ENCODE results near the gene ANKFY1.
"Not testable (repeated sequence)": the region's sequence is repeated elsewhere in the genome, so short reads cannot be mapped to it uniquely, and the experiment has no call there.

ANKFY1 gene

DNA sequence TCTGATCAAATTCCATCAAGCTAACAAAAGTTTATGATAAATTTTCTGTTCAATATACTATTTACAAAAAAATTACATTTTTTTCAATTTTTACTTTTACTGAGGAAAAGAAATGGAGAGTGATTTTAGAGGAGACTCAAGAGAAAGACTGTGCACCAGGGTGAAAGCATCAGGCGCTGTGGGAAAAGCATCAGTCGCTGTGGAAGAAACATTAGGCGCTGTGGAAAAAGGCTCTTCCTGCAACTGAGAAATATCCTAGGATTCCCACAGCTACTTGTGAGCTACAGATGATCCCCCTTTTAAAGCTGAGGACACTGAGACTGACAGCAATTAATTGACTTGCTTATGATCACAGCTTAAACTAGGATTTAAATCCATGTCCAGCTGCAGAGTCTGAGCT is 4.9 kb downstream of the ANKFY1 start:
- DNase-seq: no peak

DNA sequence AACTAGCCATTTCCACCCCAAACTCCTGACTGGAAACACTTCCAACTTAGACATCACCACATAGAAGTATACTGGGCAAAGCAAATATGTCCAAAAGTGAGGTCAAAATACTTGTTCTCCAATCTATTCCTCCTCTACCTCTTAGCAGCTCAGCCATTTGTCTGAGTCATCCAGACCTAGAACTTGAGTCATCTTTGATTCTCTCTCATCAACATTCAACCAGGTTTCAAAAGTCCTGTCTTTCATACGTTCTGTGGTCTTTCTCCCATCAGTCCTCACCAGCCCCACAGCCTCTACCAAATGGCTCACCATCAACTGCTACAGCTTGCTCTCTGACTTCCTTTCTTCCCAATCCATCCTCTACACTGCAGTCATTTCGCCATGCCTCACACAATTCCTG is 6.8 kb downstream of the ANKFY1 start:
- no peak for DNase-seq

DNA sequence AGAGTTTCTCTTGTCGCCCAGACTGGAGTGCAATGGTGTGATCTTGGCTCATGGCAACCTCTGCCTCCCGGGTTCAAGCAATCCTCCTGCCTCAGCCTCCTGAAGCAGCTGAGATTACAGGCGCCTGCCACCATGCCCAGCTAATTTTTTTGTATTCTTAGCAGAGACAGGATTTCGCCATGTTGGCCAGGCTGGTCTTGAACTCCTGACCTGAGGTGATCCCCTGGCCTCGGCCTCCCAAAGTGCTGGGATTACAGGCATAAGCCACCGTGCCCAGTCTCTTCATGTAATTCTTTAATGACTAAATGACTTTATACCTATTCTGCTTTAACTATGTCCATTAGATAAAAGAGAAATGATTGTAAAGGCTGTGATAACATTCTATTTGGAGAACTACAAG is 8.5 kb downstream of the ANKFY1 start:
- not testable (repeated sequence) for DNase-seq

DNA sequence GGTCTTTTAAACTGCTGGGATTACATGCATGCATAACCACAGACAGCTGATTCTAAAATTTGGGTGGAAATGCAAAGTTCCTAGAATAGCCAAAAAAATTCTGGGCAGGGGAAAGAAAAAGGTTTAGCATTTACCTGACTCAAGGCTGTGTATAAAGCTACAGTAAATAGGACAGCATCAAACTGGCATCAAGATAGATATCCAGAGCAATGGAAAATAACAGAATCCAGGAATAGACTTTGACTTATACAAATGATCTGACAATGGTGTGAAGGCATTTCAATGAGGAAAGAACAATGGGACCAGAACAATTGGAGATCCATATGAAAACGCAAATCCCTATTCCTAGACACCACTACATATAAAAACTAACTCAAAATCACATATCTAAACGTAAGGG is 12.9 kb downstream of the ANKFY1 start:
- no peak for DNase-seq

DNA sequence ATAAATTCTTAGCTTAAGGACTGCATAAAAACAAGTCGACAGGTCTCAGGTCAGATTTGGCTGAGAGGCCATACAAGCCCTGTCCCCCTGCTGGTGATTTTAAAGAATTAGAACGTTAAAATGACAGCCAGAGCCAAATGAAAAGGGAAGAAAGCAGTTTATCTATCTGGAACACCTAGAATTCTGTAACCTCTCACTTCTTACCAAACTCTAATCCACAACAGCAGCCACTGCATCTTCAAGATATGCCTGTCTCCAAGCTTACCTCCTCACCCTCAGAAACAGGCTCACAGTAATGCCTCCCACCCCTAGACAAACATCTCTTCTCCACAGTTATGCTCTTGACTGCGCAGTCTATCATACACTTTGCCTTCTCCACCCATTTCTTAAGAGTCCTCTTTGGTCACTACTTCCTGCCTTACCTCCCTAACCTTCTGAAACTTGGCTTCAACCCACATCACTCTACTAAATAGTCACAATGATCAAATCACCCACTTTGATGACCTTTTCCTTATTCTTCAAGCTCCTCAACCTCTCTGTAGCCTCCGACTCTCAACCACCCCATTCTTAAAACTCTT is 14.2 kb downstream of the ANKFY1 start:
- DNase-seq: no peak

DNA sequence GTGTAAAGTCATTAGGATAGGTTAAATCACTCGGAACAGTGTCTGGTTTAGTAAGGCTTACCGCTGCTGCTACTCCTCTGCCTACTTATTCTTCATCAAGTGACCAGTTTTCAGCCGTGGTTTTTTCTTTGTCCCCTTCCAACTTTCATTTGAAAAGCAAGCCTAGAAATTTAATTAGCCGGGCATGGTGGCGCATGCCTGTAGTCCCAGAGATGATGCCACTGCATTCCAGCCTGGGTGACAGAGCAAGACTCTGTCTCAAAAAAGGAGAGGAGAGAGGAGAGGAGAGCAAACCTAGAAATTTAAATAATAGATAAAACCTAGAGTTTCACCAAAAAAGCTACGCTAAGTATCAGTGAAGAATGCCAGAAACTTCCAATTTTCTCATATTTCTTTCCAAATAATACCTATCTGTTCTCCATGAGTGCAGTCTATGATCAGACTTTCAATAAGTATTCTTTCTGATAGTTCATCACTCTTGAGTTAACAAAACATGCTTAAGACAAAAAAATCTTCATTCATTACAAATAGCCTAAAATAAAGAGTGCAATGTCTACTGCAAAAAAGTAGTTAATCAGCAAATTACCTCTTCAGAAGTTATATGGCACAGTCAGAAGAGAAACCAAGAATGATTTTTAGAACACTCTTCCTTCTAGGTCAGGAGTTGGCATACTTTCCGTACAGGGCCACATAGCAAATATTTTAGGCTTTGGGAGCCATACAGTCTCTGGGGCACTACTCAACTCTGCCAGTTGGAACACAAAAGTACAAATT is 15.1 kb downstream of the ANKFY1 start:
- DNase-seq: no peak

DNA sequence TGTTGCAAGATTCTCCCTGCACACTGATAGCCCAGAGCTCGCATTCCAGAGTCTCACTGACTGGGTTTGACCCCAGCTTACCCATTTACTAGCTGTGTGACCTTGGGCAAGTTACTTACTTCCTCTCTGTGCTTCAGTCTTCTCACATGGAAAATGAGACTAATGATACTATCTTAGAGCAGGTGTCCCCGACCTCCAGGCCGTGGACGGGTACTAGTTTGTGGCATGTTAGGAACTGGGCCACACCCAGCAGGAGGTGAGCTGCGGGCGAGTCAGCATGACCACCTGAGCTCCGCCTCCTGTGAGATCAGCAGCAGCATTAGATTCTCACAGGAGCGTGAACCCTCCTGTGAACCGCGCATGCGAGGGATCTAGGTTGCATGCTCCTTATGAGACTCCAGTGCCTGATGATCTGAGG is 15.8 kb downstream of the ANKFY1 start:
- peak; percentile 95 for DNase-seq

DNA sequence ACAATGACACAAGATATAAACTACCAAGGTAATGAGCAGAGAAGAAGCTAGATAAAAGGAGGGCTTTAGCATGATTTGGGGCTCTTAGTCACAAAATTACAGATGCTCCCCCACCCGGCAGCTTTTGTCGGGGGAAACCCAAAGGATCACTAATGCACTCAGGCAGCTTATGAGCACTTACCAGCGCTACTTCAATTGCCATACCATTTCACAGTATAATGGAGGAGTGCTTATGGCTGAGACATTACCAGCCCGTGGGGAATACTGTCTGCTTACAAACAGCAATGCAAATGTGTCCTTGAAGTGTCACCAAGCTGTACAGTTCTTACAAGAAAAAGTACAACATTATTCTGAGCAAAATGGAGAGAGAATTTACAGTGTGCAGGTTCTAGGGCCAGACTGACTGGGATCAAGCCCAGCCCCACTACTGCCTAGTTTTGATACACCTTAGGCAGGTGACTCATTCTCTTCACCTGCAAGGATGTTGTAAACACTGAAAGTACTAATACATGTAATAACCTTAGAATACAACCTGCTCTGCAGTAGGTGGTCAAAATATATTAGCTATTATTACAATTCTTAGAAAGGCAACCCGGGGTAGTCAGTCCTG is 16.3 kb downstream of the ANKFY1 start:
- DNase-seq: peak; percentile 71

DNA sequence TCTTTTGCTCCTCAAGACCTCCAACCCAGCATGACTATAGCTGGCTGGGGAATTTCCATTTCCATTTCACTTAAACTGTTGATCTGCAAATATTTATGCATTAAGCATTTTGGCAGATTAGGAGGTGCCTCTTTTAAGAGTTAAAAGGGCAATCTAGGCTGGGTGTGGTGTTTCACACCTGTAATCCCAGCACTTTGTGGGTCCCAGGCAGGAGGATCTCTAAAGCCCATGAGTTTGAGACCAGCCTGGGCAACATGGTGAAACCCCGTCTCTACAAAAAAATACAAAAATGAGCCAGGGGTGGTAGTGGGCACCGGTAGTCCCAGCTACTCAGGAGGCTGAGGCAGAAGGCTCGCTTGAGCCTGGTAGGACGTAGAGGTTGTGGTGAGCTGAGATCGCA is 17.1 kb downstream of the ANKFY1 start:
- DNase-seq: no peak

DNA sequence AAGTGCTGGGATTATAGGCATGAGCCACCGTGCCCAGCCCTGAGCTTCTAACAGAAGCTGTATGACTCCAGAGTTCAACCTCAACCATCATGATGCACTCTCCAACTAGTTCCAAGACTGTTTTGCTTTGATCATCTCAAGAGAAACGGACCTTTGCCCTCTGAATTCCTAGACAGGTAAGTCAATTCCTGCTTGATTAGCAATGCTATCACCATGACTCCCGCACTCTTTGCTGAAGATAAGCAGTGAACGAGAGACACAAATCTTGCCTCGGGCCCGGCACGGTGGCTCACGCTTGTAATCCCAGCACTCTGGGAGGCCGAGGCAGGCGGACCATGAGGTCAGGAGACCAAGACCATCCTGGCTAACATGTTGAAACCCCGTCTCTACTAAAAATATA is 22.2 kb downstream of the ANKFY1 start:
- DNase-seq: peak; percentile 82

DNA sequence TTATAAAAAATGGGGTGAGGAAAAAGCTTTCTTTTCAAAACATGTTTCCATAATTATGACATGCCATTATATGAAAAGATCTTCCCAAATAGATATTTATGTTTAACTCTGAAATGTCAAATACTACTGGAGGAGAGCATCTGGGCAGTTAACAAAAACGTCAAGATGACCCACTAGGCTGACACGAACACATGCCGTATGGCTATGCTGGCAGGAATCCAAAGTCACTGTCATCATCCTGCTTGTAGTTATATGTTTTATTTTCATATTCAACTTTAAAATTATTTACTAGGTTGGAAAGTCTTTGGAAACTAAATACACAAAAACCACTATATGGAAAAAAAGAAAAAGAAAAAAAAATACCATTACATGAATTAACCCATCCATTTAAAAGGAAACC is 27.3 kb downstream of the ANKFY1 start:
- no peak for DNase-seq

DNA sequence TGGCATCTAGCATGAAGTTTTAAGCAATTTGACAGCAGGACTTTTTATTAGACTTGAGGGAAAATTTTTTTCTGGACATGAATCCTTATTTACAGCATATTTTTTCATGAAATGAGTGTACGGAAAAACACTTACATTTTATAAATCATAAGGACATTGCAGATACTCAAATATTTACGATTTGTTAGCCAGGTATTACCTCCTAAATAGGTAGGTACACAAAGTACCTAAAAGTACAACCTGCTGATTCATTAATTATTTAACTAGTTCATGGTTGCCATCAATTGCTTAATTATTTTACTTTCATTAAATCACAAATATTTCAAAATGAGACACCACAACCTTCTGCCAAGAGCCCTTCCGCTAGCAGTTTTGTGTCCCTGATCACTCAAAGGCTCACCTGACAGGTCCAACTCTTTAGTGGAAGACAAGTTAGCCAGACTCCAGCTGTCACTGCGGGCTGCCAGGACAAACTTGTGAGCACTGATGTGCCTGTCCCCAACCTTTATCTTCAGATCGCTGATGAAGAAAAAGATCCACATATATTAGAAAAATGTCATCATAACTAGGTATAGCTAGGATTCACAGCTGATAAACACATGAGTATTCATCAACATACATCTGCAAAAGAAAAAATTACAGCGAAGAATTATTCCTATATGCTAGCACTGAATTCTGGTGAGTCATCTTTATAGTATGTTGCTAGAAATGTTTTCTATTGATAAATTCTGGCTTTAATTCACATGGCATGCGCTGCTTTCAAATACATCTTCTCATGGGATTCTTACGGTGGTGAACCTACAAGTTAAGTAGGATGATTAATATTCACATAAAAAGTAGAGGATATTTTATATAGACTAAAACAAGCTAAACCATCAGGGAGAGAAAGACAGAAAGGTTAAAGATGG is 28.2 kb downstream of the ANKFY1 start:
- DNase-seq: no peak

DNA sequence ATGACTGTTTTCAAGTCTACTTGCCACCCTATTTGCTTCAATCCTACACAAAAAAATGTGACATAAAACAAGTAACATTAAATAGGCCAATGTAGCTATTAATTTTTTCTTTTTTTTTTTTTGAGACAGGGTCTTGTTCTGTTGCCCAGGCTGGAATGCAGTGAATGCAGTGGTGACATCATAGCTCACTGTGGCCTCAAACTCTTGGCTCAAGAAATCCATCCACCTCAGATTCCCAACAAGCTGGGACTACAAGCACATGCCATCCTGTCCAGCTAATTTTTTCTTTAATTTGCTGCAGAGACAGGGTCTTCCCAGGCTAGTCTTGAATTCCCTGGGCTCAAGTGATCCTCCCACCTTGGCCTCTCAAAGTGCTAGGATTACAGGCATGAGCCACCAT is 29.4 kb downstream of the ANKFY1 start:
- peak; percentile 77 for DNase-seq

DNA sequence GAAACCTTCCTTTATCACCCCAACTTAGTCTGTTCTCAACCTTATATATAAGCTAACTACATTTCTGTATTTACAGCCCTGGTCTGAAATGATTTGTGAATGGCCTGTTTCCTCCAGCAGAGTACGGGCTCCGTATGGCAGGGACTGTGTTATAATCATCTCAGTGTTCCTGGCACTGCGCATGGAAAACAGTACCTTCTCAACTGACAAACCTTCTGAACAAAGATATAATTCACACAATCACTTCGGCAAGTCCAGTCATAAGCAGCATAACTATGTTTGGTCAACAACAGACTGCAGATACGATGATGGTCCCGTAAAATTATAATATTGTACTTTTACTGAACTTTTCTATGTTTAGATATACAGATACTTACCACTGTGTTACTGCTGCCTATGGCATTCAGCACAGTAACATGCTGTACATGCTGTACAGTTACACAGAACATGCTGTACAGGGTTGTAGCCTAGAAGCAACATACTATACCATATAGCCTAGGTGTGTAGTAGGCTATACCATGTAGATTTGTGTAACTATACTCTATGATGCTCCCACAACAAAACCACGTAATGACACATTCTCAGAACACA is 30.0 kb downstream of the ANKFY1 start:
- no peak for DNase-seq

DNA sequence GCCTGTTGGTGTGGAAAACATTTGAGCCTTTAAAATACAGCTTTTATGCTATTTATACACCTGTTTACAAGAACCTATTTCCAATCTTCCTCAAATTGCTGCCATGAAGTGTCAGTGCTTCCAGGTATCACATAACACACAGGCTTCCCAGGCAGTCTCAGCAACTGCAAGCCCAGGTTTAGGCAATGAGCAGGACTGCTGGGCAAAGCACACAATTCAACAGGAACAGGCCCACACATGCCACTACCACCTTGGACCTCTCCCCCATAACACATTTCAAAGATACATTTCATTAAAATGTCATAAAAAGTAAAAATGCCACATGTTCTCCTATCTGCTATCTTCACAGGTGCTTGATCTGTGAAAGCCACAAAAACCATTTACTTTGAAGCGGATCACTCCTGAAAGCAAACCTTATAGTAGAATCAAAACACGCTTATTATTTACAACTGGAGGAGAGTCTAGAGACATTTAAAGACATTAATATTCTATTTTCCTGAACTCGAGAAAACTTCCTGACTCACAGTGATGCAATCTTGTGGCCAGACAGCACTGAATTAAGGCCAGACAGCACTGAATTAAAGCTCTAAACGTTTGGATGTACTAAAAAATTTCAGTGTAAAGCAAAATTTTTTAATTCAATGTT is 31.5 kb downstream of the ANKFY1 start:
- DNase-seq: no peak

DNA sequence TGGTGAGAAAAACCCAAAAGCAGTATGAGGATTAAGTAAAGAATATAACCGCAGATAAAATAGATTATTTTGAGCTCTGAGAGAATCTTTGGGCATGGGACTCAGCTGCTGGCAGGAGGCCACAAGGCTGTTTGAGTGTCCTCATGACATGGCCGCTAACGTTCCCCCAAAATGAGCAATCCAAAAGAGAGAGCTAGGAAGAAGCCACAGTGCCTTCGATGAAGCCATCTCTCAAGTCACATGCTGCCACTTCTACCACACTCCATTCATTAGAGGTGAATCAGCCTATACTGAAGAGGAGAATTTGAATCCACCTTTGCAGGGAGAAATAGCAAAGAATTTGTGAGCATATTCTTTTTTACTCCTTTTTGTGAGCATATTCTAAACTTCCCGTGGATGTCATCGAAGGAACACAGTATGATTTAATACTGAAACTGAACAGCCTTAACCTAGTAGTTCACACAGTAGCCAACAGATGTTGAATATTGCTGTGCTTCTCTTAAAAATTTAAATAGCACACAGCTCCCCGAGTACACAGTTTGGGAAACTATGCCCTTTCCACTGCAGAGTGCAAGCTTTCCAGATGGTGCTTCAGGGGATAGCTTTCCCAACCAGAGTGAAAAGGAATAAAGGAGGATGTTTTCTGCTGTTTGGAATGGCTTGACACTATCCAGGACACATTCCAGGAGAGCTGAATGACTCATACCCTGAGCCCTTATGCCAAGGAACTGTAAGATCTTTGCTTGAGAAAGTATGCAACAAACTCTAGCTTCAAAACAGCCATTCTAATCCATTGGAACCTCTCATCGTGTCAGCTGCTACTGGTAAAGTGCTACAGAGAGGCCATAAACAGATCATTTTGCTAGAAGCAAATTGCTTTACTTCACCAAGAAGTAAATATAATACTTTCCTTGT is 33.9 kb downstream of the ANKFY1 start:
- DNase-seq: peak; percentile 97

DNA sequence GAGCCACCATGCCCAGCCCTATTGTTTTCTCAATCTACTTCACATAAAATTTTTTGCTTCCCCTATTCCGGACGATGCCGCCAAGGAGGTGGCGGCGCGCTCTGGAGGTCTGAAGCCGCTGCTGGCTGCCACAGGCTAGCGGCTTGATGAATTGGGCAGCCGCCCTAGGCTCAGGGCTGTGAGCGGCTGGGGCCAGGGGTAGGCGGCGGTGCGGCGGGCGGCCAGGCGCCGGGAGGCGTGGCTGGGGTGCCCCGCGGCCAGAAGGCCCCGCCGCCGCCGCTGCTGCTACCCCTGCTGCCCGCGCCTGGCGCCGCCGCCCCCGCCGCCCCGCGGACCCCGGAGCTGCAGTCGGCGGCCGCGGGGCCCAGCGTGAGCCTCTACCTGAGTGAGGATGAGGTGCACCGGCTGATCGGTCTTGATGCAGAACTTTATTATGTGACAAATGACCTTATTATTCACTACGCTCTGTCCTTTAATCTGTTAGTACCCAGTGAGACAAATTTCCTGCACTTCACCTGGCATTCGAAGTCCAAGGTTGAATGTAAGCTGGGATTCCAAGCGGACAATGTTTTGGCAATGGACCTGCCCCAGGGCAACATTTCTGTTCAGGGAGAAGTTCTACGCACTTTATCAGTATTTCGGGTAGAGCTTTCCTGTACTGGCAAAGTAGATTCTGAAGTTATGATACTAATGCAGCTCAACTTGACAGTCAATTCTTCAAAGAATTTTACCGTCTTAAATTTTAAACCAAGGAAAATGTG is 41.7 kb downstream of the ANKFY1 start:
- DNase-seq: no peak

DNA sequence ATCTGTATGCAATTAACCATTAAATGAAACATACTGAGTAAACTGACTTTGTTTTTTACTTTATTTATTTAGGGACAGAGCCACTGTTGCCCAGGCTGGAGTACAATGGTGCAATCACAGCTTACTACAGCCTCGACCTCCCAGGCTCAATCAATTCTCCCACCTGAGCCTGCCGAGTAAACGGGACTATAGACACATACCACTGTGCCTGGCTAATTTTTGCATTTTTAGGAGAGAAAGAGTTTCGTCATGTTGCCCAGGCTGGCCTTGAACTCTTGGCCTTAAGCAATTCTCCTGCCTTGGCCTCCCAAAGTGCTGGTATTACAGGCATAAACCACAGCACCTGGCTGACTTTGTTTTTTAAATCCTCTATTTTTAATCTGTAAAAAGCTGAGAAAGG is 42.6 kb downstream of the ANKFY1 start:
- no peak for DNase-seq

DNA sequence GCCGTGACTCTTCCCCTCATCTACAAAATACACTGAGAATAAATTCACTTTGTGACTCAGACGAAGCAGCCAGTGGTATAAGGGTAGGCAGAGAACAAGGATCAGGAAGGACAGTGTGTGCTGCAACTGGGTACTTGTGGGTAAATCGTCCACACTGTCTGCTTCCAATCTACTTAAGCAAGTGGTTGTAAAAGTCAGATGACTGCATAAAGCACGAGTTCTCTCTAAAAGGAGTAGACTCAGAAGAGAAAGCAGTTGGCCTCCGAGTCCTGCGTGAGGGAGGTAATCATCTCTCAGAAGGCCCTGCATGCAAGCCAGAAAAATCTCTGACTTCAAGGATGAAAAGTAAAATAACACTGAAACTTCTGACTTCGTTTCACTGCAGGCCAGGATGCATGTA is 43.1 kb downstream of the ANKFY1 start:
- peak; percentile 62 for DNase-seq

DNA sequence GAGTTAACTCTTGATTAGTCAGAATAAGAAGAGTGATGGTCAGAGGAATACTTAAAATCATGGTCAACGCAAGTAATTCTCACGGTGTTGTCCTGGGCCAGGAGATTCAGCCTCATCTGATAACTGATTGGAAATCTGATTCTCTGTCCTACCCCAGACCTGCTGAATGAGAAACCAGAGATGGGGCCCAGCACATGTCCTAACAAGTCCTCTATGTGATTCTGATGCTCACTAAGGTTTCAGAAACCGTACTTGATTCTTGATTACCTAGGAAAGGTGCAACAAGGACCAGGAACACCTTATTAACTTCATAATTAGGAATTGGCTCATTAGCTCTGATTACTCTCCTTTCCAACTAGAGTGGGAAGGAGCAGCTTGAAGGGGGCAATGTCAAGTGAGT is 44.5 kb downstream of the ANKFY1 start:
- no peak for DNase-seq
